ENCODE results near the gene RNF13.
"Not testable (repeated sequence)": the region's sequence is repeated elsewhere in the genome, so short reads cannot be mapped to it uniquely, and the experiment has no call there.

The RNF13 gene

DNA sequence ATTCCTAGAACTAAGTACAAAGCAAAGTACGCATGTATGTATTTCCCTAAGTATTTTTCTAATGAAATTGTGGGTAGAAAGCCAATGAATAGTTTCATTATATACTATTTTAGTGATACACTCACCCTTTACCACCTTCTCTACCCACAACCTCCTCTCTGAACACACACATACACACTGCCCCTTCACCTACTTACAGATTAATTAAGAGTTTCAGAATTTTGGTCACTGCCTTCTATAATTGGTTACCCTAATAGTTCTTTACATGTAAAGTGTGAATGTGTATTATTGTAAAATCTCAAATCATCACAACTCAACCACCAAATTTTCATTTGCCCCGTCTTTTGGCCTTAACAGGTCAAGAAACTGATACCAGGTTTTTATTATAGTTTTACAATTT lies 150.5 kb downstream of the RNF13 start:
- DNase-seq = no peak

DNA sequence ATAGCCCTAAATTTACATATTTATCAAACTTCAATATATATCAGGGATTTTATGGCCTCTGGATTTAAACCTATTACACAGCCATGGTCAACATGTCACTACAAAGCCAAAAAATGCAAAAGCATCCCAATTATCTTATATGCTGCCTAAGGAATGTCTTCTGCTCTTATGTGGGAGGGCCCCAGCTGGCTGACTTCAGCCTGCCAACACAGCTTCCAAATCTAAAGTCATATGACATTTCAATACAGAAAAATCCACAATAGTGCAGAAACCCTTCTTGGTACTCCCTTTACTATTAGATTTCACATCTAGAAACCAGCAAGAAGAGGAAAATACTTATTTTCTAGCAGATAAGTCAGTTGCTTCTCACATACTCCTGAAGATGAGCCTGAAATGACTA lies 151.3 kb downstream of the RNF13 start:
- no peak for DNase-seq

DNA sequence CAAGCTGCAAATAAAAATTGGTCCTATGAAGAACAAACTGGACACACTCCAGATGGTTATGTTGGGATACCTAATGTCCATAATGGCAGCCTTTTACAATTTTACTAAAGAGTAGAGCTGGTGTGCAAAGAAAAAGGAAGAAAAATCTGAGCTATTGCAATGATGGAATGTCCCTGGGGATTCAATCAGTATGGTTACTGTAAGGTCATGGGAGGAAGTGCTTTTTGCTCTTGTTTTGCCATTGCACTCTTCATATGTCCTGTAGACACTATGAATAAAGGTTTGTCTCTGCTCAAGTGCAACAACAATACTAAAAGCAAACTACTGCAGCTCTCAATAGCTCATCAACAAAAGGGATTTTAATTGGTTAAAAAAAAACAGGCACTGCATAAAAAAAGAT lies 152.3 kb downstream of the RNF13 start:
- no peak for DNase-seq

DNA sequence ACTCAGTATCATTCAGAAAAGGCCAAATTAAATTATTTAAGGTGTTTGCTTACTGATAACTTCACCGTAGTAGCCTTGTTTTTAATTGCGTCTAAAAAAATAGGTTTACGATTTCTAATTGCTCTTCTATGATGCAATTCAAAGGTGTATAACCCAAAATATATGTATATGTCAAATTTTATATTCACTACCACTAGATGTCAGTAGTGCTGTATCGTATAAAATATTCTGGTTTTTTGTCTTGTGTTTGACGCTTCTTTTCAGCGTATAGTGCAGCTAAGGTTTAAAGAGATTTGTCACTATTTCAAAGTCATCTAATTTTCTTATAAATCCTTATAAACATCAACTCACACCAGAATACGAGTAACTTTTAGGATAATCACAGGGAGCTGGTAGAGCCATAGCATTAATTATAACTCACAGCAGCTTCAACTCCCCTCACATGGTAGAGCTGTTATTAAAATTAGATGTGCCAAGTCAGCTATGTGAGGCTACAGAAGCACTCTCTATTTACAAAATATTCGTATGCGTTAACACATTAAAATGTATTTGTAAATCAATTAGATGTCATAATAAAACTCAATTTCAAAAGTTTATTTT lies 154.2 kb downstream of the RNF13 start:
- DNase-seq = peak; percentile 71

DNA sequence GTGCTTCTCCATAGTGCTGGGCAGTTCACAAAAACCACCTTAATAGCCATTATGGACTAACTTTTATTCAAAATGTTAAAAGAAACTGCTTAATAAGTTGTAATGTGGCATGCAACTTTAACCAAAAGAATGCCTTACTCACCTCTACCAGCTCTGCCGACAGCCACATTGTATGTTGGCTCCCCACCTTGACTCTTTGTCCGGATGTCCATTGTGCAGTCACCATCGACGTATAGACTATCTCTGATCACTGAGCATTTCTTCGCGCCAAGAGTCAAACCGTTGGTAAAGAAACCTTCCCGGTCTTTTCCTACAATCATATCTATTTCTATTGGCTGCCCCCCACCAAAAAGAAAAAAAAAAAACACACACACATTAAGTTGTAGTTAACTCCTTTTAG lies 155.2 kb downstream of the RNF13 start:
- DNase-seq = no peak

DNA sequence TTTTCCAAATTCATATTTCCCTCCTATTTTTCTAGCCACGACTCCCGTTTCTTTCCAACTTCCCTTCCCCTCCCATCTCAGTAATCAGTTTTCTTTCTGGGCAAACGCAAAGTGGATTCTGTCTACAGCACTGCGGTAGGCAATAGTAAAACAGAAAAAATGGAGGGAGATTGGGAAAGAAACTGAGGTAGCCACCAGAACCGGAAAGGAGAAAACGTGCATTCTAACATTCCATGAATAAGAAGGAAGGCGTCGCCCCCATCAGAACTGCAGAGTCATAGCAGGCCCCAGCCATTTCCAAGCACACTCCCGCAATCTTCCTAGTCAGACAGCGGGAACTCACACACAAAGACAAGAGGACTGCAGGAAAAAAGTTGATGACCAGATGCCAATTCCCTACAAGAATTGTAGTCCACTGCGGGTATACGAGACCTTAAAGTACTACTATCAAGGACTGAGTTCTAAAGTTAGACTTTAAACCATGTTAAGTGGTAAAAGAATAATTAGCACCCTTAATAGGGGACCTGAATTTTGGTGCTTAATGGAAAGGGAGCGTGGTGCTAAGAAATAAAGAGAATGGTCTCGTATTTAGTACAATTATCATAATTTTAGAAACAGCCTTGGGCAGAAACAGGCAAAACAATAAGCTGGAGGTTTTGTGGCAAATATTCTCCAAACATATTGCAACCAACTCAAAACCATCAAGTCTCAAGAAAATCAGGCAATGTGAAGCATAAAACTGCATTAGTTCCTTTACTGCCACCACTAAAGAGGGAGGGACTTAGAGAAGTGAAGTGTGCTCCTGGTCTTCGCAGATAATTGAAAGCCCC lies 156.3 kb downstream of the RNF13 start:
- DNase-seq = peak; percentile 52

DNA sequence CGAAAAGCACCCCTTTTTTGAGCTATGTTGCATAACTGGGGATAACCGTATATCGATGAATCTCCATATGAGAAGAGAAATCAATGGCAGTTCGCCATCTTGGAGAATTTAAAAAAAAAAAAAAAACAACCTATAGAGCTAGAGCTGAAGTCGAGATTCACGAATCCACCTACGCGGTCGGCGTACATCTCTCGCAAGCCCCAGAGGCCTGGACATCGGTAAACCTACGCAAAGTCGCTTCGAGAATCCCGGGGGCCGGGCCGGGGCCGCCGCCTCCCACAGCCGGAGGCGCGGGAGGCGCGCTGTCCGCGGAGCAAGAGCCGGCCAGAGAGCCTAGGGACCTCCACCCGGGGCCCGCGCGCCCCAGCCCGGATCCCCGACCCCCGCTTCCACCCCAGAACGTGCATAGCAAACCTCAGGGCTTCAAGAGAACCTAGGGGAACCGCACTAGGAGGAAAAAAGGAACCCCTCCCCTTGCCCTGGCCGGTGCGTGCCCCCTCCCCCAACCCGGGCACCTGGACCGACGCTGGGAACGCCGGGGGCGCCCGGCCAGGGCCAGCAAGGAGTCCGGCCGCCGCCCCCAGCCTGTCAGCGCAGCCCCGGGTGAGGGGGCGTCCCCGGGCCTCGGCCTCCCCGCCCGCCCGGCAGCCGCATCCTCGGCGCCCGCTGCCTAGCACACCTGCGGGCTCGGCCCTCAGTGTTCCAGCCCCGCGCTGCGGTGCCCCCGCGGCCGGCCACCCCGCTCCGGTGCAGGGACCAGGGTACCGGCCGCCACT lies 157.1 kb downstream of the RNF13 start:
- DNase-seq = peak; percentile 87

DNA sequence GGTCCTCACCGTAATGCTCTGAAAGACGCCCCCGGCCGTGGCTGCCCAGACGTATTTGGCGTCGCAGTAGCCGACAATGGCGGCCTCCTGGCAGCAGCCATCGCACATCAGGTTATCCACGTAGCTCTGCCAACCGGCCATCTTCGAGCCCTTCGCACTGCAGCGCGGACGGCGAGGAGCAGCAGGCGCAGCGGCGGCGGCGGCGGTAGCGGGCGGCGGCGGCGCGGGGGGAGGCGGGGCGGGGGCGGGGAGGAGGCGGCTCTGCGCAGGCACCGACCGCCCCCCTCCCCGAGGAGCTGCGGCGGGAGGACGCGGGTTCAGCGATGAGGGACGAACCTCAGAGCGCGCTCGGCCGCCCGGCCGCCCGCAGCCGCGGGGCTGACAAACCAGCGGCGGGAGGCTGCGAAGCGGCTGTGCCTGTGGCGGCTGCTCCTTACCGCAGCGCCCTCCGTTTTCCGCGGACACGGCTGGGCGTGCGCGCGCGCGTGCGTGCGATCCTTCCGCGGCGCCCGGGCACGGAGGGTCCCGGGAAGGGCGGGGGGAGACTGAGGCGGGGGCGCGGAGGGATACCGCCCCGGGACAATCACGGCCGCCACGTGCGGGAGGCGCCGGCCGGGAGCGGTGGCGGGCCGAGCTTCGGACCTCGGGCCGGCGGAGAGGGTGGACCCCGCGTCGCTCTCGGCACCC lies 157.8 kb downstream of the RNF13 start, which contains the start of gene PFN2:
Gene PFN2, minus strand, starts transcription at position 180 of the 687 bp plus-strand sequence. Its CDS starts 39 bp downstream, at position 141.
- DNase-seq = peak; percentile 95

DNA sequence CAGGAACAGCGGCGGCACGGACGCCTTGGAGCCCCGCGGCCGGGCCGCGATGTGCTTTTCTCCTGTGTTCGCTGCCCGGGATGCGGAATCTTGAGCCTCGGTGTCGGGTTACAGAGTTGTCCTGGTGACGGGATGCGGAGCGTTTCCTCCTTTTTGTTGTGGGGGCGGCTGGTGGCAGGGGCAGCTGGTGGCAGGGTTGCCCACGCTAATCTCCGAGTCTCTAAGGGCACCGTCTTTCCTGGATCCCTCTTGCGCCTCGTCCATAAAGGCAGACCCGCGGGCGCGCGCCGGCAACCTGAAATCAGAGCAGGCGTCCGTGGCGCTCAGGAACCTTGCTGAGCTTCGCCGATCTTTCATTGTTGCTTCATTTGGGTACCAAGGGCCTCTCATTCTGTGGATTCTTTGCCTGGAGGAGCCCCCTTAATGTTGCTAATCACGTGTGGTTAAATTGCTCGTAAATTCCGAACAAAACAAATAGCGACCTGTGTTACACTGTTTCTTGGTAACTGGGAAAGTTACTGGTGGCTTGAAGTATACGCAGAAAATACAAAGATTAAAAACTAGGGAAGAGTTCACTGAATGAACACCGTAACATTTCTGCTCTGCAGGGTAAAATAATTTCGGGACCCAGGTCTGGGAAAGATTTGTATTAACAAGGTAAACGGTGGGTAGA lies 158.5 kb downstream of the RNF13 start:
- peak; percentile 88 for DNase-seq

DNA sequence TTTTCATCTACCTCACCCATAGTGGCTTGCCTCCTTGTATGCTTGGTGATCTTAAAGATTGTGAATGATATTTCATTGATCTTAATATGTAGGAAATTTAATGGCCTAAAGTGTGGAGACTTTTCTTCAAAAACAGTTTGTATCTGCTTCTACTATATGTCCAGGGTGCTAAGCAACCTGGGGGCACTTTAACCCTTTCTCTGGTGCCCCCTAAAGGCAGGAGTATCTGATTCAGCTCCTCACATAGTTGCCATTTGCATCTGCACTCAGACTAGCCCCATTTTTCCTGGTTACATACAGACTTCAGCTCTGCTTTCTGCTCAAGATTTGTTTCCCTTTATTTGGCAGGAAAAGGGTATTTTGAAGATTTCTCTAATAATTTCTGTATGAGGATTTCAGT lies 162.9 kb downstream of the RNF13 start:
- DNase-seq = no peak

DNA sequence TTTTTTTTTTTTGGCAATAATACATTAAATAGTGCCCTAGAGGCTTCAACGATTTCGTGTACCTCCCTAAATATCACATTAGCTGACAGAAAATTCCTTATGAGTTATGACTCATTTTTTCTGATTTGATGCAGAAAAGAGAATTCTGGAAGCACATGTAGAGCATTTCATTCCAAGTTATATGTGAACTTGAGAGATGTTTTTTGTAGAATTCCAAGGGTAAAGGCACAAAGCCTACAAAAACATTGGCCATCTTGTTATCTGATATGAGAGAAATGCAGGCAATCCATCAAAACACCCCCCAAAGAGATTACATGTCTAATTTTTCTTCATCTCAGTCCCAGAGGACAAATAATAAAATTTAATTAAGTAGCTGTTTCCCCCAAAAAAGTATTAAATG lies 164.4 kb downstream of the RNF13 start:
- no peak for DNase-seq

DNA sequence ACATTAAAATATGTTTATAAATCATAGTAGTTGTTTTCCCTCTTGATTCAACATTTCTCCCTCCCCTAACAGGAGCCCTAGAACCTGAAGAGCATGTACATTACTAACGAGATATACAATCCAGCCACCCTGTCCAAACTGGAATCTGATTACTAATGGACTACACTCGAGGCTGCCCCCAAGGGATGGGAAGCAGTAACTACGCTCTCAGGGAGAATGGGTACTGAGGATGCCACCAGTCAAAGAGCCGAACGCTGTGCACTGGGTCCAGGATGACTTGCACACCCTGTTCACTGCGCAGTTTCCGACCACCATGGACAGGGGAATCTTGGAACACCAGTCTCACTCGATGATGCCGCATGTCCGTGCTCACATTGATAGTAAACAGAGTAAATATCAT lies 169.0 kb downstream of the RNF13 start:
- DNase-seq = not testable (repeated sequence)

DNA sequence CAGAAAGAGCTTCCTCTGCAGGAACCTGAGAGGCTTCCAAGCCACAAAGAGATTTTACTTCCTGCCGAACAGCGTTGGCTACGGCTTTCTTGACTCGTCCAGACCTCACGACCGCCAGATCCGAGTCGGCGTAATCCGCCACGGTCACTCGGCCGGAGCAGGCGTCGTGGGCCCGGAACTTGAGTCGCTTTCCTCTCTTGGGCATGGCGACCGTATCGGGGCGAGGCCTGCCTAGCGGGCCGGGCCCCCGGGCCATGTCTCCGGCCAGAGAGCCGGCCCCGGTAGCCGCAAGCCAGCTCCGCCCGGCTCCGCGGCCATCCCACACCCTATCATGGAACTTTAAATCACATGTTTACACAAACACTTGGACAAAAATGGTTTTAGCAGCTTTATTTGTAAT lies 170.0 kb downstream of the RNF13 start:
- not testable (repeated sequence) for DNase-seq

DNA sequence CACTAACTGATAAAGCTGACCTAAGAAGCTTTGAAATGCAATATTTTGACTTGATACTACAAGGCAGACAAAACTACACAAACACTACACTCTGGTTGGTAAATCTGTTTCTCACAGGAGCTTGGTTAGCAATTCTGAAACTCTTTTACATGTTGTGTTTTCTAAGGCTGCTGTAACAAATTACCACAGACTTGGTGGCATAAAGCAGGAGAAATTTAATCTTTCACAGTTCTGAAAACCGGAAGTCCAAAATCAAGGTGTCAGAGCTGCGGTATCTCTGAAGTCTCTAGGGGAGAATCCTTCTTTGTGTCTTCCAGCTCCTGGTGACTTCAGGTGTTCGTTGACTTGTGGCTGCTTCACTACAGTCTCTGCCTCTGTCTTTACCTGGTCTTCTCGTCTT lies 170.6 kb downstream of the RNF13 start:
- no peak for DNase-seq

DNA sequence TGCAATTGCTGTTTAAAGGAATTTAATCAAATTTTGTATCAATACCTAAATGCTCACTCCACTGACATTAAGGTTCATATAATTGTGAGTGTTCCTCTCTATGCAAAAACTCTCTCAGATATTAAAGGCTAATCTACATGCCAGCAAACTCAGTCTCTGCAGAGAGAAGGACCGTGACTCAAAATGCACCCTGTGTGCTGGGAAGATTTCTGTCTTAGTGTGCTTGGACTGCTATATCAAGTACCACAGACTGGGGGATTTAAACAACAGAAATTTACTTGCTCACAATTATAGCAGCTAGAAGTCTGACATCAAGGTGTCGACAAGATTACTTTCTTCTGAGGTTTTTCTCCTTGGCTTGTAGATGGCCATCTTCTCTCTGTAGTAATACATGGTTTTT lies 176.3 kb downstream of the RNF13 start:
- no peak for DNase-seq

DNA sequence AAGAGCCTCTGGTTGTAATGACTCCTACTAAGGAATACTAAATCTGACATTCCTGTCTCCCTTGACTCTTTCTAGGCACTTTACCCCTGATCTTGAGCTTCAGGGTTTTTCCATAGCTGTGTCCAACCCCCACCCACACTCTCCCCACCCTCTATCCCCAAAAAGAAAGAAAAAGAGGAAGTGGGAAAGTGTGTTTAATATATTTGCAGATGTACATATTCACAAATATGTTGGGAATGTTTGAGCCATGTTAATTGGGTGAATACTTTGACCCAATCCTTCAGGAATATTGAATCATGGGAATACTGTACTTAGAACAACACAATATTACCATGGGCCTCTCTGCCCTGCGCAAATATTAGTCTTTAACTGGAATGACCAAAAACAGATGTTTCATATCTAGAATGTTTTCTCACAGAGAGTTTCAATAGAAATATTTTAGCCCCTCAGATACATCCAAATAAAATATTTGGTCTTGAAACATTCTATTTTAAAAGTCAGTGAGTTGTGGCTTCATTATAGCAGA lies 177.5 kb downstream of the RNF13 start:
- no peak for DNase-seq

DNA sequence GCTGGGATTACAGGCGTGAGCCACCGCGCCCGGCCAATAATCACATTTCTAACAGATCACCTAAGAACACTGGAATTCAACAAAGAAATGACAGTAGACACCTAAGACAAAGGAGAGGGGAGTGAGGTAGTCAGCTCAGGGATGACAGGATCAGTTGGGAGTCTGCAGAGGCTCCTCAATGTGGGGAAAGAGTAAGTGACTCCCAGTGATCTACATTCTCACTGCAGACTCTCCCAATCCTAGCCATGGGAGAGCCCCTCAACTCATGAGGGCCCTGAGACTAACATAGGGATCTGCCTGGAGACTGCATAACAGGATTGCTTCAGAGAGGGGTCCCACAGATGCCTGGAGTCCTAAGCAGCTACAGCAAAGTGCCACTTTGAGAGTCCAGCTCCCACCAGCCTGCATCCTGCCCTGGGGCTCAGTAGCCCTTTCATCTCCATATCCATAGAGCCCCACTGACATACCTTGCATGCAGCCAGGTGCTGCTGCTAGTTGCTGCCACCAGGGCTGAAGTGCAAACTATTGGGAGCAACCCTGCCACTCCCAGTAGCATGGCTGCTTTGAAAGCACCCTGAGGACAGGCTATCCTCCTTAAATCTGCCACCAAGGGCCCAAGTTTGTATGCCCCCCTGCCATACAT lies 179.5 kb downstream of the RNF13 start:
- no peak for DNase-seq

DNA sequence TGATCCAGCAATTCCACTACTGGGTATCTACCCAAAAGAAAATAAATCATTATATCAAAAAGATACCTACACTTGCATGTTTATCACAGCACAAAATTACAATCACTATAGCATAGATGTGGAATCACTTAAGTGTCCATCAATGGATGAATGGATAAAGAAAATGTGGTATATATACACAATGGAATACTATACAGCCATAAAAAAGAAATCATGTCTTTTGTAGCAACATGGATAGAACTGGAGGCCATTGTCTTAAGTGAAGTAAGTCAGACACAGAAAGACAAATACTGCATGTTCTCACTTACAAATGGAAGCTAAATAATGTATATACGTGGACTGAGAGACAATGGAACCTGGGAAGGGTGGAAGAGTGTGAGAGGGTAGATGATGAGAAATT lies 185.9 kb downstream of the RNF13 start:
- no peak for DNase-seq

DNA sequence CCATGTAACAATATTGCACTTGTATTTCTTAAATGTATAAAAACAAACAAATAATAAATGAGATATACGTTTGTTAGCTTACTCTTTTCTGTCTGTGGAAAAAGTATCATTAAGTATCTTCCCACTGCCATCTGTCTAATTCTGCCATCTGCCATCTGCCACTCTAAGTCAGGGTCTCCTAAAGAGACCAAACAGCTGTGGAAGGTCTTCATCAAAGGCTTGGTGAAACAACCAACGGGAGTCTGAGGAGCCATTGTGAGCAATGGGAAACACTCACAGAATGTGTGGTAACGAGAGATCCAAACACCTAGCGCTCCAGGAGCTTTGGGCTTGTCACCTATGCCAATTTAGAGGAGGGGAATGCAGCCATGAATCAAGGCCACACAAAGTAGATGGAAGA lies 186.4 kb downstream of the RNF13 start:
- no peak for DNase-seq

DNA sequence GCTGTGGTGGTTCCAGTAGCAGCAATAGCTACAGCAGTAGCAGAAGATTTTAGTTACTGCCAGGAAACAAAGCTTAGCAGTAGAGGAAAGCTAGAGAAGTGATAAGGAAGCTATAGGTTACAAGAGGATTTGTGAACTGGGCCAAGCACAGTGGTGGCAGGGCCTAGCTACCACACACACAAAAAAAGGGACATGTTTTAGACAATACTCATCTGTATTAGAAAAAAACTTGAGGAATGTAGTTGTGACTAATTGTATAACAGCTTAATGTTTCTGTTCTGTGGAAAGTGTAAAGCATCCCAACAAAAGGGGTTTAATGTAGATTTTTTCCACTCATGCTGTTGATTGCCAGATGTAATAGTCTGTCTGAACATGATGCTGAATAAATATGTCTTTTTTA lies 187.6 kb downstream of the RNF13 start:
- DNase-seq = no peak

DNA sequence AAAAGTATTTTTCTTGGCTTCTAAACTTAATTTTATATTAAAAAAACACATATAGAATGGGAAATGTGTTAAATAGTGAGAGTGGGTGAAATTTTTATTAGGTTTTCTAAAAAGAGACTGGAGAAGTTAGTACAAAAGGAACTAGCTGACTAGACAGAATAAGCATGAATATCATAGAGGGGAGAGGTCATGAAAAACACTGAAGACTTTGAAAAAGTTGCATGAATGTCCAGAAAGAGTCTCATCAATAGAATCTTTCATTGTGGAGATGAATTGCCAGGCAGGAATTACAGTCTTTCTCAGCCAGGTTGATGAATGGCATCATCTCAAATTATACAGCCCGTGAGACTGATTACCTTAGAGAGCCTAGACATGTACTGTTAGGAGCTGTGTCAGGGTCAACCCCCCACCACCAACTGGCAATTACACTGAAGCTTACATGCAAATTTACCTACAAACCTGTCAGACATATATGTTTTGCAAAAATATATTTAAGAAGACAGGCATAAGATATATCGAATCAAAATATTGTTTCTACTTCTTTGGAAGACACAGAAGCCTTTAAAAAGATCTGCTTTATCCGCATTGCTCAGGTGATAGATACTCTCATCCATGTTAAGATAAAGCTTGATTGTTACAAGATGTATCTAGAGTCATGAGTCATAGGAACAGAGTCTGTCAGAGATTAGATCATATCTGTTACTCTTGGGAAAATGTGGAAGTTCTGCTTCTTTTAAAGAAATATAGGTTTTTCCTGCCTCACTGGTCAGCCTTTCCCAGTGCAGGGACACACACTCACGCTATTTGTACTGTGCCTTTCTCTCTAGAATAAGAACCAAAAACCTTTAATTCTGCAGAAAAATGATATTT lies 192.5 kb downstream of the RNF13 start:
- DNase-seq = no peak

All from NCI-H774 (cell line).